Body of pancreas (tissue), 4 donors: Measurements from ENCODE around the gene BACH2. TPM values are rescaled to one million over a fixed set of nuclear protein-coding genes. Genes with fewer than 3 reads are reported as not detected.

Experiments used
- ATAC-seq: fragments of 150-250 bp; one replicate; pipeline ENCODE4 v1.9.1; 2016
- DNase-seq, 4 donors: peaks; one replicate each; pipeline ENCODE4 v3.0.0-alpha.2; 2019
- H3K27ac ChIP-seq, 4 donors: fragments of 200-600 bp; sonication (generic); 1 replicate in 3 of 4; 2 replicates in 1 of 4; pipeline versions ENCODE4 v1.5.1 to v1.6.1; 2016 to 2019; ENCODE audit warnings: mild to moderate bottlenecking in 1 of 4, mixed read lengths in 1 of 4, moderate library complexity in 1 of 4
- H3K27me3 ChIP-seq, 2 donors: fragments of 200-600 bp; sonication (generic); one replicate each; pipeline ENCODE4 v1.6.0; 2016; ENCODE audit warnings: mild to moderate bottlenecking in 1 of 2
- H3K36me3 ChIP-seq, 2 donors: fragments of 200-600 bp; sonication (generic); replicated peaks in 1 of 2; 2 replicates each; pipeline ENCODE4 v1.5.1; 2016; ENCODE audit warnings: low read depth in 2 of 2; ENCODE audit not compliant: insufficient read depth in 1 of 2
- H3K4me1 ChIP-seq: fragments of 200-600 bp; sonication (generic); one replicate; pipeline ENCODE4 v1.6.0; 2016
- H3K4me3 ChIP-seq, 2 donors: fragments of 200-600 bp; sonication (generic); 1 replicate in 1 of 2; 2 replicates in 1 of 2; pipeline ENCODE4 v1.5.1; 2016 to 2019
- H3K9me3 ChIP-seq, 3 donors: fragments of 200-600 bp; sonication (generic); 1 replicate in 2 of 3; 2 replicates in 1 of 3; pipeline ENCODE4 v1.5.1; 2016
- POLR2A ChIP-seq, 3 donors: fragments of 450-650 bp; IDR thresholded peaks; one replicate each; pipeline ENCODE4 v1.6.1; 2016; ENCODE audit warnings: antibody characterized with exemption in 3 of 3, mild to moderate bottlenecking in 2 of 3
- WGBS, 2 donors: methylation state at CpG; one replicate each; pipeline ENCODE4 v1.1.5; 2017; 5-methylcytosine and 5-hydroxymethylcytosine counted together
- intact Hi-C: fragments of 100-400 bp; cut with DNase I; formaldehyde crosslinking; loops from one replicate; pipeline ENCODE4 v1.15.1; 2023
- total RNA-seq, 2 donors: library from RNA; depleted of rRNA; stranded (reverse); fragments of >200 nt; gene quantifications; one replicate each; pipeline ENCODE4 v1.1.0, GENCODE V29; 2016
- TF ChIP-seq, protein P1 (sequence below), 7 experiments: fragments of 450-650 bp in 4 of 7; fragments of 200-600 bp in 3 of 7; sonication (generic) in 3 of 7; IDR thresholded peaks; one replicate each; pipeline ENCODE4 v1.5.1; 2016 to 2019; ENCODE audit warnings: antibody characterized with exemption in 7 of 7

The BACH2 gene
- total RNA-seq, 2 donors from 2014 or later = 2.1 to 3.3 TPM

DNA sequence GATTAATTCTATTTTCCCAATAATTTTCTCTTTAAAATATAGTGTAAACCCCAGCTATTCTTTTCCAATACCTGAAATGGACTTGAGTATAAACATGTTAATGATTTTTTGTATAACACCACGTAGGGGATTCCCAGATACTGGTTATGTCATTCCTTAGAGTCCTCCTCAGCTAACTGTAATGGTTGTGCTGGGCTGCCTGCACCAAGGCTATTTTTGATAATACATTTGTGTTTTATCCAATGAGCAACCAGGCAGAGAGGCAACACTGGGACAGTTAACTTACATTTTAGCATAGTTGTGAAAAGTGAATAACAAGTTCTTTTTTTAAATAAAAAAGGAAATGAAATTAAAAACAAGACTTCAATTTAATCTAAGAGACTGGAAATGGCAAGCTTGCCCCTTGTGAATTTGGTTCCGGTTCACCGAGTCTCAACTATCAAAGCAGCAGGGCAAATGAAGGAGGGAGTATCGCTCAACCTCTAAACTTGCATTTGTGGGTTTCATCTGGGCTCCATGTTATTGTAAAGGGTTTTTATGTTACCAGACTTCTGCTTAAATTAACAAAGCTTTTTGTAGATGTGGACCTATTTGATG lies 18.8 kb upstream of the BACH2 start:
- Histone ChIP-seq H3K27me3 (no peaks in the 10 kb centered on the region), H3K4me1 (no peaks in the 10 kb centered on the region), H3K4me3 (no peak overlapping the region), H3K9me3 (no peaks in the 10 kb centered on the region), H3K36me3 (no peaks in the 10 kb centered on the region), H3K27ac (no peak overlapping the region)
- DNase-seq = no peak
- TF ChIP-seq, protein P1, sequence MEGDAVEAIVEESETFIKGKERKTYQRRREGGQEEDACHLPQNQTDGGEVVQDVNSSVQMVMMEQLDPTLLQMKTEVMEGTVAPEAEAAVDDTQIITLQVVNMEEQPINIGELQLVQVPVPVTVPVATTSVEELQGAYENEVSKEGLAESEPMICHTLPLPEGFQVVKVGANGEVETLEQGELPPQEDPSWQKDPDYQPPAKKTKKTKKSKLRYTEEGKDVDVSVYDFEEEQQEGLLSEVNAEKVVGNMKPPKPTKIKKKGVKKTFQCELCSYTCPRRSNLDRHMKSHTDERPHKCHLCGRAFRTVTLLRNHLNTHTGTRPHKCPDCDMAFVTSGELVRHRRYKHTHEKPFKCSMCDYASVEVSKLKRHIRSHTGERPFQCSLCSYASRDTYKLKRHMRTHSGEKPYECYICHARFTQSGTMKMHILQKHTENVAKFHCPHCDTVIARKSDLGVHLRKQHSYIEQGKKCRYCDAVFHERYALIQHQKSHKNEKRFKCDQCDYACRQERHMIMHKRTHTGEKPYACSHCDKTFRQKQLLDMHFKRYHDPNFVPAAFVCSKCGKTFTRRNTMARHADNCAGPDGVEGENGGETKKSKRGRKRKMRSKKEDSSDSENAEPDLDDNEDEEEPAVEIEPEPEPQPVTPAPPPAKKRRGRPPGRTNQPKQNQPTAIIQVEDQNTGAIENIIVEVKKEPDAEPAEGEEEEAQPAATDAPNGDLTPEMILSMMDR (IDR thresholded peaks at IDR 0.05) = no peak
- TF ChIP-seq POLR2A (IDR thresholded peaks at IDR 0.05) = no peak
- intact Hi-C loops = loop anchor here (10.0 kb wide), 1 partner anchor 351 kb away; no protein-coding TSS in a partner anchor
- no peak for ATAC-seq
- 77 to 79% methylated on average over 4 of the region's 4 CpGs for WGBS, 2 donors

DNA sequence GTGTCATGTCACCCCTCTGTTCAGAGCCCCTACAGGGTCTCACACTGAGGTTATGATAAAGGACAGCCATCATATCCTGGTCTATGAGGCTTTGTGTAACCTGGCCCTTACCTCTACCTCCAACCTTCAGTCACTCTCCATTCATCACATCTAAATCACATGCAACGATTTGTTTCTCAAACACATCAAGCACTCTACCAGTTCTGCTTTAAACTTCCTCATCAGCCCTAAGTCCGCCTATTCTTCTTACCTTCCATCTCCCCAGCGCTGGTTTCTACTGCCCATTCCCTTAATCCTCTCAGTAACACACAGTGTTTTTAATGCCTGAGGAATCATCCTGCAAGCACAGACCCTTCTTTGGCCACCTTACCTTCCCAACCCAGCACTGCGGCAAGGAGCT lies 17.9 kb upstream of the BACH2 start:
- H3K4me3 ChIP-seq = no peak overlapping the region
- H3K27ac ChIP-seq = no peak overlapping the region
- DNase-seq (no peak), ATAC-seq (no peak)
- no peaks in the 10 kb centered on the region for H3K27me3 ChIP-seq
- TF ChIP-seq, protein P1 (IDR thresholded peaks at IDR 0.05) = no peak
- TF ChIP-seq POLR2A (IDR thresholded peaks at IDR 0.05) = no peak
- intact Hi-C loops = loop anchor here (10.0 kb wide), 1 partner anchor 350 kb away; no protein-coding TSS in a partner anchor
- no peaks in the 10 kb centered on the region for H3K4me1 ChIP-seq
- 64 to 71% methylated on average over 4 of the region's 4 CpGs for WGBS, 2 donors
- H3K36me3 ChIP-seq = no peaks in the 10 kb centered on the region
- no peaks in the 10 kb centered on the region for H3K9me3 ChIP-seq

DNA sequence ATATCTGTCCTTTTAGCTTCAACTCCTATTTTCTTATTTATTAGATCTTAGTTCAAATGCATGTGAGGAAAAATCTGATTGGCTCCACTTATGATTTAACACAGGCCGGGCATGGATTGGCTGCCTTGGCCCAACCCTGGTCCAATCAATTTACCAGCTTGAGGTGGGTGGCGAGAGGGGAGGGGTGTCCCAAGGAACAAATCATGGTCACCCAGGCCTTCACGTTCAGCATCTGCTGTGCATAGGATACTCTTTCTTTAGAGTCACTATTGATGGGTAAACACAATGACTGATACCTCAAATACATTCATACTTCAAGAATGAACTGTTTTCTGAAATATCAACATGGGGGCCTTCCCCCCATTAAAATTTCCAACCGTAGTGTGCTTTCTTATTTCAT lies 14.9 kb upstream of the BACH2 start:
- intact Hi-C loops = loop anchor here (10.0 kb wide), 1 partner anchor 347 kb away; no protein-coding TSS in a partner anchor
- no peaks in the 10 kb centered on the region for H3K27me3 ChIP-seq
- H3K36me3 ChIP-seq = no peaks in the 10 kb centered on the region
- no peak overlapping the region for H3K27ac ChIP-seq
- no peak overlapping the region for H3K4me3 ChIP-seq
- WGBS, 2 donors = 70 to 79% methylated on average over 4 of the region's 4 CpGs
- TF ChIP-seq, protein P1 (IDR thresholded peaks at IDR 0.05) = no peak
- TF ChIP-seq POLR2A (IDR thresholded peaks at IDR 0.05) = no peak
- ATAC-seq (no peak), DNase-seq (no peak)
- no peaks in the 10 kb centered on the region for H3K4me1 ChIP-seq
- H3K9me3 ChIP-seq = no peaks in the 10 kb centered on the region

DNA sequence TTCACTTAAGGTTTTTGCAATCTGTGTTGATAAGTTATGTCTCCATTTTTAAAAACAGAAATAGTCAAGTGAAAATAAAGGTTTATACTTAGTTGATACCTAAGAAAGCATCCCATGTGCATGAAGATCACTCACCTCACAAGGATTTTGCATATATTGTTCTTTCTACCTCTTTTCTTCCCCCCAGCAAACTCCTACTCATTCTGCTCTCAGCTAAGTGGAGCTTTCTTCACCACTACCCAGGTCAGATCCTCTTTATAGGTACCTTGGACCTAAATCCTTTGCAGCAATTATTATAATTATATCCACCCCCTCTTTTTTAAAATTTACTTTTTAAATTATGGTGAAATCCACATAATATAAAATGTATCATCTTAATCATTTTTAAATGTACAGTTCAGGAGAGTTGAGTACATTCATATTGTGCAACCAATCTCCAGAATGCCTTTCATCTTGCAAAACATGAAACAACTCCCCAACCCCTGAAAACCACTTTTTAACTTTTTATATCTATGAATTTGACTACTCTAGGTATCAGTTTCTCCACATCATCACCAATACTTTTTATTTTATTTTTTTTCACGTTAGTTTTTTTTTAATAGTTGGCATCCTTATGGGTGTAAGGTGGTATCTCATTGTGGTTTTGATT lies 9.3 kb upstream of the BACH2 start:
- Histone ChIP-seq H3K36me3 (no peaks in the 10 kb centered on the region), H3K4me3 (no peak overlapping the region), H3K27me3 (no peaks in the 10 kb centered on the region), H3K27ac (no peak overlapping the region), H3K9me3 (no peaks in the 10 kb centered on the region), H3K4me1 (no peaks in the 10 kb centered on the region)
- intact Hi-C loops = no loop called here
- WGBS, 2 donors = 33 to 35% methylated on average over 1 of the region's 1 CpG
- DNase-seq = no peak
- no peak for ATAC-seq
- TF ChIP-seq POLR2A (IDR thresholded peaks at IDR 0.05) = no peak
- TF ChIP-seq, protein P1 (IDR thresholded peaks at IDR 0.05) = no peak

DNA sequence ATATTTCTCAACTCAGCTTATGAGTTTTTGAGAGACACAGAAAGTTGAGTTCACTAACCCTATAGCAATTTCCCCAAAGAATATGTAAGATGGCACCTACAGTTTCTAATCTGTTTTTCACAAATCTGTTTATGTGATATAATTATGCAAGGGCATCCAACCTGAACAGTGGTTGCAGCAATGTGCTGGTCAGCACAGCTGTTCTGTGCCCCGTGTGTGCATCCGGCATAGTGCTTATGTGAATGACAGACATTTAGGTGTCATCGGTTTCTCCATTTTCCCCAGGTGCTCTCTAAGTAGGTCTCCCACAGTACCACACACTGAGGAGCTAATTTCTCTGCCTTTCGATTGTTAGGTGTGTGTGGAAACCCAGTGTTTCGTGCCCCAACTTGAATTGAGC lies 7.7 kb upstream of the BACH2 start:
- no peaks in the 10 kb centered on the region for H3K4me1 ChIP-seq
- H3K36me3 ChIP-seq = no peaks in the 10 kb centered on the region
- 48 to 67% methylated on average over 5 of the region's 5 CpGs for WGBS, 2 donors
- no peak overlapping the region for H3K27ac ChIP-seq
- H3K27me3 ChIP-seq = no peaks in the 10 kb centered on the region
- ATAC-seq = no peak
- TF ChIP-seq, protein P1 (IDR thresholded peaks at IDR 0.05) = no peak
- TF ChIP-seq POLR2A (IDR thresholded peaks at IDR 0.05) = no peak
- no peak for DNase-seq
- H3K4me3 ChIP-seq = no peak overlapping the region
- H3K9me3 ChIP-seq = no peaks in the 10 kb centered on the region
- intact Hi-C loops = no loop called here
